A549 (cell line): ENCODE measurements around the gene IL12RB2.

Source experiments
- CTCF ChIP-seq: fragments of >200 bp; sonication (Bioruptor Twin); formaldehyde crosslinking; IDR thresholded peaks from 3 replicates; pipeline ENCODE4 v1.5.1; 2016
- EP300 ChIP-seq, 2 experiments: fragments of >200 bp; sonication (Bioruptor Twin); formaldehyde crosslinking; IDR thresholded peaks; 2 replicates in 1 of 2; 3 replicates in 1 of 2; pipeline ENCODE4 v1.6.1; 2016 to 2017
- HDAC2 ChIP-seq: fragments of 200-600 bp; sonication (generic); IDR thresholded peaks from 2 replicates; pipeline ENCODE4 v1.6.1; 2016
- POLR2A ChIP-seq: IDR thresholded peaks from 2 replicates; pipeline ENCODE4 v1.6.1; 2012; ENCODE audit warnings: mild to moderate bottlenecking, low read length

GRCh38 chr1:67429528-67430357 is 122.1 kb downstream of the IL12RB2 start:
- no peak for TF ChIP-seq HDAC2
- TF ChIP-seq CTCF, result no peak
- peak; percentile 31; the same call in 1 of the 2 replicates for TF ChIP-seq POLR2A
- TF ChIP-seq EP300 (IDR thresholded peaks at IDR 0.05), result no peak
